GM12865 (cell line): ENCODE data around the gene MARVELD1.

ENCODE experiments used
- DNase-seq: peaks from one replicate; pipeline ENCODE4 v3.0.0; 2010; ENCODE audit warnings: low read depth
- H3K4me3 ChIP-seq: 2 replicates; pipeline ENCODE4 v1.5.1; 2011; ENCODE audit warnings: mild to moderate bottlenecking, low read depth, low read length, control low read depth
- CTCF ChIP-seq: IDR thresholded peaks from 2 replicates; pipeline ENCODE4 v1.5.1; 2011; ENCODE audit warnings: low read length, control low read depth, low read depth, inconsistent platforms; ENCODE audit not compliant: insufficient read depth; ENCODE audit errors: missing control alignments

MARVELD1 gene

GRCh38 chr10:97724341-97724941, 10.9 kb downstream of the MARVELD1 start:
- no peak for TF ChIP-seq CTCF
- no peak overlapping the region for H3K4me3 ChIP-seq
- no peak for DNase-seq

- no peak overlapping the region for H3K4me3 ChIP-seq
- TF ChIP-seq CTCF = no peak
- no peak for DNase-seq
These were observed 13.2 kb downstream of the MARVELD1 start for GRCh38 chr10:97726636-97727178.

GRCh38 chr10:97729014-97729413, 15.5 kb downstream of the MARVELD1 start:
- TF ChIP-seq CTCF = no peak
- no peak for DNase-seq
- H3K4me3 ChIP-seq = no peak overlapping the region

GRCh38 chr10:97731346-97732051, 18.0 kb downstream of the MARVELD1 start:
- H3K4me3 ChIP-seq = no peak overlapping the region
- peak; percentile 80 for TF ChIP-seq CTCF
- DNase-seq = peak; percentile 71

- DNase-seq = no peak
- H3K4me3 ChIP-seq = no peak overlapping the region
- TF ChIP-seq CTCF = no peak
These were observed 18.5 kb downstream of the MARVELD1 start for GRCh38 chr10:97732052-97732359.

GRCh38 chr10:97733256-97733655, 19.7 kb downstream of the MARVELD1 start:
- no peak for DNase-seq
- no peak overlapping the region for H3K4me3 ChIP-seq
- TF ChIP-seq CTCF = no peak

- no peak for TF ChIP-seq CTCF
- DNase-seq = no peak
- no peak overlapping the region for H3K4me3 ChIP-seq
These were observed 20.5 kb downstream of the MARVELD1 start for GRCh38 chr10:97734021-97734420.
